ENCODE results near the gene PROM2. TPM values are rescaled to one million over a fixed set of nuclear protein-coding genes. Genes with fewer than 3 reads are reported as not detected.

PROM2 gene
- total and polyA plus RNA-seq, 4 donors, result 0.11 to 1.1 (median 0.24) TPM

- Histone ChIP-seq H3K4me3 (ENCODE audit: low read depth in 1 of 3, low read length in 3 of 3) (no peak overlapping the region), H3K4me1 (ENCODE audit: control insufficient read depth in 4 of 4, insufficient read depth in 4 of 4, low read length in 3 of 4) (no peaks in the 10 kb centered on the region), H3K27me3 (ENCODE audit: control insufficient read depth in 4 of 4, insufficient read depth in 4 of 4, low read length in 3 of 4) (no peaks in the 10 kb centered on the region), H3K9me3 (ENCODE audit: control insufficient read depth in 4 of 4, low read length in 3 of 4) (no peaks in the 10 kb centered on the region), H3K27ac (ENCODE audit: low read depth in 1 of 2, low read length in 2 of 2) (no peak overlapping the region), H3K9ac (ENCODE audit: low read depth in 1 of 2, low read length in 2 of 2) (no peak overlapping the region), H3K36me3 (ENCODE audit: control insufficient read depth in 4 of 4, insufficient read depth in 3 of 4, low read depth in 1 of 4, low read length in 3 of 4) (no peaks in the 10 kb centered on the region)
- WGBS, result 85% methylated on average over 2 of the region's 2 CpGs
- TF ChIP-seq MAX (IDR thresholded peaks at IDR 0.05) (no peak), REST (IDR thresholded peaks at IDR 0.05) (no peak)
- no peak for DNase-seq (ENCODE audit: low spot score)
Measured at GRCh38 chr2:95336406-95336805, 62.2 kb downstream of the PROM2 start.

GRCh38 chr2:95337829-95338228, 63.6 kb downstream of the PROM2 start:
- WGBS, result 82% methylated on average over 7 of the region's 7 CpGs
- Histone ChIP-seq H3K9ac (ENCODE audit: low read depth in 1 of 2, low read length in 2 of 2) (no peak overlapping the region), H3K27me3 (ENCODE audit: control insufficient read depth in 4 of 4, insufficient read depth in 4 of 4, low read length in 3 of 4) (no peaks in the 10 kb centered on the region), H3K36me3 (ENCODE audit: control insufficient read depth in 4 of 4, insufficient read depth in 3 of 4, low read depth in 1 of 4, low read length in 3 of 4) (no peaks in the 10 kb centered on the region), H3K27ac (ENCODE audit: low read depth in 1 of 2, low read length in 2 of 2) (no peak overlapping the region), H3K4me1 (ENCODE audit: control insufficient read depth in 4 of 4, insufficient read depth in 4 of 4, low read length in 3 of 4) (no peaks in the 10 kb centered on the region), H3K9me3 (ENCODE audit: control insufficient read depth in 4 of 4, low read length in 3 of 4) (no peaks in the 10 kb centered on the region), H3K4me3 (ENCODE audit: low read depth in 1 of 3, low read length in 3 of 3) (no peak overlapping the region)
- DNase-seq (ENCODE audit: low spot score), result no peak
- TF ChIP-seq RAD21 (IDR thresholded peaks at IDR 0.05) (no peak), MAX (IDR thresholded peaks at IDR 0.05) (no peak), FOXA1 (IDR thresholded peaks at IDR 0.05) (no peak), EGR1 (IDR thresholded peaks at IDR 0.05; ENCODE audit: low read depth in 2 of 2) (no peak), RXRA (IDR thresholded peaks at IDR 0.05) (no peak), HNF4A (conservative IDR thresholded peaks at IDR 0.05) (no peak)

Other genes starting within 250 kb of the PROM2 start
- not detected for gene MAL, start 248.7 kb upstream of the PROM2 start, total RNA-seq
- under 1 TPM in 1 of 2 donors, not detected in 1; 0.51 TPM for gene MAL, start 248.7 kb upstream of the PROM2 start, polyA plus RNA-seq
- gene MRPS5, start 152.6 kb upstream of the PROM2 start, total RNA-seq, result 10 to 100 TPM; 21.7 to 64.0 TPM
- gene MRPS5, start 152.6 kb upstream of the PROM2 start, polyA plus RNA-seq, result 10 to 100 TPM; 50.0 to 72.9 TPM
- 1 to 10 TPM; 4.2 to 6.2 TPM for gene ZNF514, start 114.6 kb upstream of the PROM2 start, total RNA-seq
- gene ZNF514, start 114.6 kb upstream of the PROM2 start, polyA plus RNA-seq, result 1 to 10 TPM; 1.7 to 3.3 TPM
- 1 to 10 TPM; 2.5 to 3.0 TPM for gene ZNF2, start 108.6 kb upstream of the PROM2 start, total RNA-seq
- gene ZNF2, start 108.6 kb upstream of the PROM2 start, polyA plus RNA-seq, result 1 to 10 TPM; 1.0 to 1.2 TPM
- 1 to 10 TPM; 1.3 to 2.2 TPM for gene ZNF892, start 66.9 kb upstream of the PROM2 start, total RNA-seq
- gene ZNF892, start 66.9 kb upstream of the PROM2 start, polyA plus RNA-seq, result under 1 TPM in 1 of 2 donors, not detected in 1; 0.17 TPM
- gene KCNIP3, start 22.9 kb downstream of the PROM2 start, total RNA-seq, result under 1 TPM; 0.59 to 0.65 TPM
- 1 to 10 TPM in 1 of 2 donors, under 1 TPM in 1; 0.26 to 1.1 TPM for gene KCNIP3, start 22.9 kb downstream of the PROM2 start, polyA plus RNA-seq
- 10 to 100 TPM; 20.1 to 68.7 TPM for gene FAHD2A, start 128.3 kb downstream of the PROM2 start, total RNA-seq
- 100 to 1,000 TPM in 1 of 2 donors, 10 to 100 TPM in 1; 69.9 to 105 TPM for gene FAHD2A, start 128.3 kb downstream of the PROM2 start, polyA plus RNA-seq
- not detected for gene TRIM43B, start 210.3 kb downstream of the PROM2 start, total RNA-seq
- not detected for gene TRIM43B, start 210.3 kb downstream of the PROM2 start, polyA plus RNA-seq

Data from liver (tissue), 9 donors.